CD4-positive, alpha-beta T cell treated with Interleukin-6 at 100 ng/mL for 8 hours (primary cell): ENCODE data around the gene LIN54.
"Not testable (repeated sequence)": the region's sequence is repeated elsewhere in the genome, so short reads cannot be mapped to it uniquely, and the experiment has no call there.

ENCODE experiments used
- DNase-seq: peaks from one replicate; pipeline ENCODE4 v3.0.0-alpha.2; 2020; ENCODE audit warnings: mixed read lengths, low spot score

LIN54 gene

DNA sequence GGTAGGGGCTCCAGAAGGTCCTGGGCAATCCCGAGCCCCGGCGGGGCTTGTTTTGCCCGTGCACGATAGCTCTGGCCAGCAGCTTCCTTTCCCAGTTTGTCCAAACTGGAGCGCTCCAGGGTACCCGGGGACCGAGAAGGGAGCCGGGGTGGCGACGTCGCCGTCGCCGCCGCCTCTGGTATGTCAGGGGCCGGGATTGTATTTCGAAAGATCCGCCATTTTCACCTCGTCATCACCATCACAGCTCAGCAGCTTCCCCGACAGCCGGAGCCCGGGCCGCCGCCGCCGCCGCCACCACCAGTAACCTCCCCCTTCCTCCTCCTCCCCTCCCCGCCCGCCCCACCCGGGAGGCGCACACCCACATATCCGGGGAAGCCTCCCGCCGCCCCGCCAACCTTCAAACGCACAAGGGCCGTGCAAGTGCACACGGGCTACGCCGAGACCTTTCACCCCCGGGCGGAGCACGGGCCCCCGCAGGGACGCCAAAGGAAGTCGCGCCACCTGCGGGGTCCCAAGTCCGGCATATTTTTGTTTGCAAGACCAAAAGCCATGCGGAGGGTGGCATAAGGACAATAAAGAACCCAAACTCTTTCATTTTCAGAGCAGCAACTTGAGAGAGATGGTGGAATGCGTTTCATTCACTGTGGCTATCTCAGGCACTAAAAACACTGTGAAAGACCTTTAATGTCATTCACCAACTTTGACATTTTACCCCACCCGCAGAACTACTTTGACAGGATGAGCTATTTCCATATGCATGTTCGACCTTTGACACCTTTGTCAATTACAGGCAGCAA is at the start of gene LIN54:
Gene LIN54 (minus strand): TSS at position 302 of the 797 bp plus-strand sequence. CDS start 25,979 bp downstream, outside the sequence.
- peak; percentile 89 for DNase-seq

DNA sequence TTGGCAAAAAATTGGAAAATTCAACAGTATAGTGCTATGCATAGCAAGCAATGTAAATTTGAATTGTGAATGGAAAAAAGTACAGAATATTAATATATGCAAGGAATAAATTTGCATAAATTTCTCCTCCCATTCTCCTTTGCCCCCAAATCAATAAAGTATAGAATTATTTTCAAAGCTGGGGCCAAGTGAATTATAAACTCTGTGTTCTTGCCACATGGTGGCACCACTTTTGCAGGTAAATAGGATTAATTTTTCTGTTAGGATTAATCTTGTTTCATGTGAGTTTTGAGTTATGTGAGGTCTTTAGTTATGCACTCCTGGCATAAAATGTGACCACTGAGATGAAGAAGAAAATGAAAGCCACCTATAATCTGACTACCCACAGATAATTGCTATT is 44.3 kb upstream of the LIN54 start:
- DNase-seq: peak; percentile 16

DNA sequence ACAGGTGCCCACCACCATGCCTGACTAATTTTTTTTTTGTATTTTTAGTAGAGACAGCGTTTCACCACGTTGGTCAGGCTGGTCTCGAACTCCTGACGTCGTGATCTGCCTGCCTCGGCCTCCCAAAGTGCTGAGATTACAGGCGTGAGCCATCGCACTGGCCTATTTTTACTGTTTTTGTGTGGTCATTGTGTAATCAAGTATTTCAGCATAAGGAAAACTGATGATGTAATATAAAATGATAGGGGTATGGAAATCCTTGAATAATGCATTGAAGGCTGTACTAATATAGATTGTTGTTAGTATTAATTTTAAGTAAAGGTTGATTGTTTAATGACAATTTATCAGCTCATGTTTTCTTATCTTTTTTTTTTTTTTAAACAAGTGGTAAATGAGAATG is 38.2 kb upstream of the LIN54 start:
- DNase-seq: not testable (repeated sequence)

DNA sequence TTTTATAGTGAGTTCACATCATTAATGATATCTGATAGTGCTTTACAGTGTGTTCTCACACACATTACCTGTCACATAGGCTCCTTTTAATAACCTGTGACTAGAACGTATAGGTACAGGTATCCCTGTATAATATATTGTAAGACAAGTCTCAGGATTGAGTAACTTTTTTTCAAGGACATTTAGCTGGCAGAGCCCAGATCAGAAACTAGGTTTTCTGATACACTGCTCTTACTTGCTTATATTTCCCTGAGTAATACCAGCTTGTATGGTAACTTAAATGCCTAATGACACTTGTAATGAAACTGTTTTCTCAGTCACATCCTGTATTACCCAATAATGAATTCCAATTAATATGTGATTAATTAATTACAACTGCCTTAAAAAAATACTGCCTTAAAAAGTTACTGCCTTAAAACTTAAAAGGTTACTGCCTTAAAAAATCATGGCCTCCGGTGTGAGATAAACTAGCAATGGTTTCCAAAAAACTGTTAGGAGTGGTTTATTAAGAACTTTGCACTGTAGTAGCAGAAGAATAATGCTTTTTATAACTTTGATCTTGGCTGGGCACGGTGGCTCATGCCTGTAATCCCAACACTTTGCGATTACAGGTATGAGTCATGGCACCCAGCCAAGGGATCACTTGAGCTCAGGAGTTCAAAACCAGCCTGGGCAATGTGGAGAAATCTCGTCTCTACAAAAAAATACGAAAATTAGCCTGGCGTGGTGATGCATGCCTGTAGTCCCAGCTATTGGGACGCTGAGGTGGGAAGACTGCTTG is 36.3 kb upstream of the LIN54 start:
- DNase-seq: no peak

DNA sequence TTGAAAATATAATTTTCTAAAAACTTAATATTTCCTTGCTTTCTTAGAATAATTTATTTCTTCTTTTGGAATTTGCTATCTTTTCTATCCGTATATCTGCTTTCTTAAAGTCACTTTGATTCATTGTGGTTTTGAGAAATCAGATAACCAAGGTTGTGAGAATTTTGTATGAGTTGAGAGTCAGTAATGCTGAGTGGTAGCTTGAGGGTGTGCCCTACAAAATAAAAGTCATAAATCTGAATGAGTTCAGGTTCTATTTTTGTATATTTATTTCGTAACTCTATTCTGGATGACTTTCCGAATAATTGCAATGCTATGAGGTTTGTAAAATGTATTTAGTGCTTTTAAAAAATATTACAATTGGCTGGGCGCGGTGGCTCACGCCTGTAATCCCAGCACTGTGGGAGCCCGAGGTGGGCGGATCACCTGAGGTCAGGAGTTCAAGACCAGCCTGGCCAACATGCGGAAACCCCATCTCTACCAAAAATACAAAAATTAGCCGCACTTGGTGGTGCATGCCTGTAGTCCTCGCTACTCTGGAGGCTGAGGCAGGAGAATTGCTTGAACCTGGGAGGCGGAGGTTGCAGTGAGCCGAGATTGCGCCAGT is 33.3 kb upstream of the LIN54 start:
- DNase-seq: no peak

DNA sequence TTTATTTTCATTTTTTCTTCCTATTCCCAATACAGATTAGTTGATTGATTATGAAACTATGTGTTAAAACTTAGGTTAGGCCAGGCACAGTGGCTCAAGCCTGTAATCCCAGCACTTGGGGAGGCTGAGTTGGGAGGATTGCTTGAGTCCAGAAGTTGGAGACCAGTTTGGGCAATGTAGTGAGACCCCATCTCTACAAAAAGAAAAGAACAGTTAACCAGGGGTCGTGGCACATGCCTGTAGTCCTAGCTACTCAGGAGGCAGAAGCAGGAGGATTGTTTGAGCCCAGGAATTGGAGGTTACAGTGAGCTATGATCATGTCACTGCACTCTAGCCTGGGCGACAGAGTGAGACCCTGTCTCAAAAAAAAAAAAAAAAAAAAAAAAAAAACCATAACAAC is 32.5 kb upstream of the LIN54 start:
- not testable (repeated sequence) for DNase-seq

DNA sequence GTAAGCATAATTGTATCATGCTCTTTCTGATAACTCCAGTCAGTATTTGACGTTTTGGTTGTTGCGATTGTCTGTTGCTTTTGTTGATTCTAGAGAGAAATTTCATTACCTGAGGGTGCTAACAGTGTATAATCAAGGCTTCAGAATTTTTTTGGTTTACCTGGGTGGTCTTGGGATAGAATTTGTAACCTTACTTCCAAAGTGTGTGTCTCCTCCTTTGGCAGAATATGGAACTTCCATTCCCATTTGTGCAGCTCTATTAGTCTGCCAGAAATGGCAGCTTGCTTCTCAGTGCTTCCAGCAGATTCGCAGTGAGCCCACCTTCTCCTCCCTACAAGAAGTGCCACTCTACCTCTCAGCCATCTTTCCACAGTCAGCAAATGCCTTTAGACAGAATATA is 29.6 kb upstream of the LIN54 start:
- DNase-seq: no peak

DNA sequence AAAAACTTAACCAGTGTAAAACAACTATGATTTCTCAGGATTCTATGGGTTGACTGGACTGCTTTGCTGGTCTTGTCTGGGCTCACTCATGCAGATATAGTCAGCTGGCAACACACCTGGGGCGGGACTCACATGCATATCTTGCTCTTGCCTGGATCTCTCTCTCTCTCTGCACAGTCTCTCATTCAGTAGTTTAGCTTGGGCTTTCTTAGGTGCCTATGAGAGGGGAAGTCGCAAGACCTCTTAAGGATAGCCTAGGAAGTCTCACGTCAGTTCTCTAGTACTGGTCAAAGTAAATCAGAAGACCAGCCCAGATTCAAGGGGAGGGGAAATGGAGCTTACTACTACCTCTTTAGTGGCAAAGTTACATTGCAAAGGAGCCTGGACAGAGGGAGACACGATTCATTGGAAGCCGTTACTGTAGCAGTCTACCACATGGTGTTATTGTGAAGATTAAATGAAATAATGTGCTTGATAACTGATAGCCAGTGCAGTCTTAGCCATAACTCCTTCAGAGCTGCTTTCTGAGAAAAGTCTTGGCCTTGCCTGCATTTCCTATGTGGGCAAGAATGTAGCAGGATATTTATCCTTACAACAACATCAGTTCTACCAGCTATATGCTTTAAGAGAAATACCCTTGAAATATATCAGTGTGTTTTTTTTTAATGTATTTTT is 26.5 kb upstream of the LIN54 start:
- no peak for DNase-seq

DNA sequence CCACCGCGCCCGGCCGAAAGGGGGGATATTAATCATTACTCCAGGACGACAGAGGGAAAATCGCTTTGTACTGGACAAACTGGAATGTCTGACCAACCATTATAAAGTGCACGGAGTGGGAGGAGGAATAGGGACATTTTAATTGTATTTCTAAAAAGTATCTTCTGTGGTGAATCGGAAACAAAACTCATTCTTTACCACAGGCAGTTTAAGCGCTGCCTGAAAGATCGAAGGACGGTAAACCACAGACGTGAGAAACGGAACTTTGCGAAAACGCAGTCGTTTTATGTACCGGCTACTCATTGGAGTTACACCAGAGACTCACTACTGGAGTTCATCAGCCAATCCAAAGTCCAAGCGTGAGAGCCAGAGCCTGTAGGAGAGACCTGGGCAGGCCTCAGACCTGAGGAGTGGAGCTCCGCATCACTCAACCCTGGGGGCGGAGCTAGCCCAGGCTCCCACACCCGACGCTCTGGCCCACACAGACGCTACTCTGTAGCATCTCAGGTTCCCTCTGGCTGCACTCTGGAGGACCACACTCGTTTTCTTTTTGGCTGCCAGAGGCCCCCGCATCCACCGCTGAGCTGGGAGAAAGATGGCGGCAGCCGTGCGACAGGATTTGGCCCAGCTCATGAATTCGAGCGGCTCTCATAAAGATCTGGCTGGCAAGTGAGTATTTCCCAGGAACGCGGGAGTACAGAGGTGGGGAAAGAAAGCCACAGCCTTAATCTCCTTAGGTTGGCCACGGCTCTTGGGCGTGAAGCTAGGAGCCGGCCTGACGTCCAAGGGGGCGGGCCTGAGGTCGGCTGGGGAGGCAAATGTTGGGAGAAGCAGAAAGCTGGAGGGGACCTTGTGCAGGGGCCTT is 24.2 kb upstream of the LIN54 start, which contains the start of gene COPS4:
Gene COPS4 (plus strand): TSS at position 554 of the 865 bp plus-strand sequence. CDS start 42 bp downstream, at position 596.
- DNase-seq: peak; percentile 98

DNA sequence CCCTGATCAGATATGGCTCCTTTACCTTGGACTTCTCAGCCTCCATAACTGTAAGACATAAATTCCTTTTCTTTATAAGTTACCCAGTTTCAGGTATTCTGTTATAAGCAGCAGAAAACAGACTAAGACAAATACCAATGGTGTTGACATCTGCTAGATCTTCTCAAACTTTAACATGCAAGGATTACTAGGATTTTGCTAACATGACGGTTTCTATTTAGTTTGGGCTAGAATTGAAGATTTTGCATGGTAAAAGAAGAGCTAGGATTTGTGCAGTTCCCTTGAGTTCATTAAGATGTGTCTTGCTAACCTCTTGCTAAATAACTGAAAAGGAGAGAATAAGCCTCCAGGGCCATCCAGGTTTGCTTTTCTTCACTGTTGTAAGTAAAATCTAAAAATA is 19.1 kb upstream of the LIN54 start:
- no peak for DNase-seq

DNA sequence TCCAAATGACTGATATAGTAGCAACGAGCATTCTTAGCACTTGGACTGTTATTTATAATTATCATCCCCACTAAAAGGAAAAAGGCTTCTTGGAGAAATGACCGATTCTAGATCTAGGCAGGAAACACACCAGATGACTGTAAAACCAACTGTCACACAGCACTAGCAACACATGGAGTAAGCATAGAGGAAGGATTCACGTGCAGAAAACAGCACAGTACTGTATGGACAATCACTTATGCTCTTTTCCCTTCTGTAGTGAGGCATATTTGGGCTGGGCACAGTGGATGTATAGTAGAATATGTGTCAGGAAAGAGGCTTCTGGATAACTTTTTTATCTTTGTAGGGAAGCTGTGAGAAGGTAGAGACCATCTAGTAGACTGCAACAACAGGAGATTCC is 18.4 kb upstream of the LIN54 start:
- DNase-seq: no peak

DNA sequence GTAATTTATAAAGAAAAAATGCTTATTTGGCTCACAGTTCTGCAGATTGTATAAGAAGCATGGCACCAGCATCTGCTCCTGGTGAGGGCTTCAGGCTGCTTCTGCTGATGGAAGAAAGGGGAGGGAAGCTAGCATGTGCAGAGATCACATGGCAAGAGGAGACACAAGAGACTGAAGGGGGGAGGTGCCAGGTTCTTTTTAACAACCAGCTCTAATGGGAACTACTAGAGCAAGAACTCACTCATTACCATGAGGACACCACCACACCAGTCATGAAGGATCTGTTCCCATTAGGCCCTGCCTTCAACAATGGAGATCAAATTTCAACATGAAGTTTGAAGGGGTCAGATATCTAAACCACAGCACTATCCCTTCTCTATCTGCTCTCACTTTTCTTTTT is 14.9 kb upstream of the LIN54 start:
- no peak for DNase-seq

DNA sequence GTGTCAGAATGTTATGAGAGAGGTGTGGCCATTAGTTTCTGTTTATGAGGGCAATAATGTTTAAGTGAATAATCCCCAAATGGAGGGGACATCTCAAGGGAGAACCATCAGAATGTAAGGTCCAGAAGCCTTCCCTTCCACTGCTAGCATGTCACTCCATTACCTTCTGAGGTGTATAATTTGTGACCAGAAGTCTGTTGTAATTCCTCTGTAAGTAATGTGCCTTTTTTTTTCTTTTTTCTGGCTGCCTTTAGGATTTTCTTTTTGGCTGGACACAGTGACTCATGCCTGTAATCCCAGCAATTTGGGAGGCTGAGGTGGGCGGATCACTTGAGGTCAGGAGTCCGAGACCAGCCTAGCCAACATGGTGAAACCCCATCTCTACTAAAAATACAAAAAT is 13.6 kb upstream of the LIN54 start:
- no peak for DNase-seq

DNA sequence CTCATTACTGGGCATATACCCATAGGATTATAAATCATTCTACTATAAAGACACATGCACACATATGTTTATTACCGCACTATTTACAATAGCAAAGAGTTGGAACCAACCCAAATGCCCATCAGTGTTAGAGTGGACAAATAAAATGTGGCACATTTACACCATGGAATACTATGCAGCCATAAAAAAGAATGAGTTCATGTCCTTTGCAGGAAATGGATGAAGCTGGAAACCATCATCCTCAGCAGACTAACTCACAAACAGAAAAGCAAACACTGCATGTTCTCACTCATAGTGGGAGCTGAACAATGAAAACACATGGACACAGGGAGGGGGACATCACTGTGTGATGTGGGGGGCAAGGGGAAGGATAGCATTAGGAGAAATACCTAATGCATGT is 13.0 kb upstream of the LIN54 start:
- DNase-seq: not testable (repeated sequence)

DNA sequence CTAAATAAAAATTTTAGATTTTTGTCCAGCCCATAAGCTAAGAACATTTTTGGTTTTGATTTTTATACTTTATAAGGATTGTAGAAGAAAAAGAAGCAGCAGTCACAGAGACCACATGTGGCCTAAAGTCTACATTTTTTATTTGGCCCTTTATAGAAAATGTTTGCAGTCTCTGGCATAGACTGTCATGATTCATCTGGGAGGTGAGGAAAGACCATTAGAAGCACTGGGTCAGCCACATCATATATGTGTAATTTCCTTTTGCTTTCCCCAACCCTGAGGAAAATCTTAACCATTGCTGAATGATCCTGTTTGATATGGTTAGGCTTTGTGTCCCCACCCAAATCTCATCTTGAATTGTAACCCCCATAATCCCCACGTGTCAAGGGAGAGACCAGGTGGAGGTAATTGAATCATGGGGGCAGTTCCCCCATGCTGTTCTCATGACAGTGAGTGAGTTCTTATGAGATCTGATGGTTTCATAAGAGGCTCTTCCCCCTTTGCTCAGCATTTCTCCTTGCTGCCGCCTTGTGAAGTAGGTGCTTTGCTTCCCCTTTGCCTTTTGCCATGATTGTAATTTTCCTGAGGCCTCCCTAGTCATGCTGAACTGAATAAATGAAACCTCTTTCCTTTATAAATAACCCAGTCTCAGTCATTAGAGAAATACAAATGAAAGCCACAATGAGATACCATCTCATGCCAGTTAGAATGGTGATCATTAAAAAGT is 12.3 kb upstream of the LIN54 start:
- DNase-seq: no peak

DNA sequence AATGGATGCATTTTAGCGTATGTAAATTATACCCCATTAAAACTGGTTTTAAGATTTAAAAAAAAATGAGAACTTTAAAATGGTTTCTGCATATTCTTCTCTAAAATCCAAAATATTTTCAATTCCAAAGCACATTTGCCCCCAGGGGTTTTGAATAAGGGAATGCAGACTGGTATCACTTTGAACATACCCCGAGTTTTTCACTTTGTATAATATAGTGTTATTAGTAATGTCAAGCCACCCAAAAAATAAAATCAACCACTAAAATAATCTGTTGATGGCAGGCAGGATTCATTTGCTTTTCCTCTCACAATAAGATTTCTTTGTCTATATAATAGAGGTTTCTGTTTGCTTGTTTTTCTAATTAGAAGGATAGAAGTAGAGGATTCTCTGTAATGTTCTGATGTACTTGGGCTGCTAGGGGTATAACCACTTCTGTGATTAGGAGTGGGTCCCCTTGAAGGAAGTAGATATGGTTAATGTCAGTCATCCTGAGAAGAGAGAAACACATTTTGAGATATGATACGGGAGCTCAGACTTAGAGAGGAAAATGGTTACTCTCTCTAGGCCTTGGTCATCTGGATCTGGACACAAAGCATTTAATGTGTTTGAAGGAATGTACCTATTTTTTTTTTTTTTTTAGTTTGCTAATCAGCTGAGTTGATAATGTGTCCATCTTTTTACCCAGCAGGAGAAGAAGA is 9.3 kb upstream of the LIN54 start:
- no peak for DNase-seq

DNA sequence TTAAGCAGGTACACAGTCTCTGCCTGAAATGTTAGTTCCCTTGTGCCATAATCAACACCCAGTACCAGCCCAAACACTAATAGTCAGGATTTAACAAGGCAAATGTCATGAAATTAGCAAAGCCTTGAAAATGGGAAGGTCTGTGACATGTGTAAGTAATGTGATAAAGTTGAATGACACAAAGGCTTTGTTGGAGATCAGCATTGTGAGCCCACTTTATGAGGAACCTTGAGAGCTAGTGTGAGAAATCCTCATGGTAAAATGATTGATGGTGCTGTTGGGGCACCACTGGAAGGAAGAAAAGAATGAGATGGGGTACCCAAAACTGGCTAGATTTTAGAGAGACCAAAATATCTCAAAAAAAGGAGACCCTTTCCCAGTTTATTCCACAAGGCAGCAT is 3.3 kb upstream of the LIN54 start:
- DNase-seq: no peak

DNA sequence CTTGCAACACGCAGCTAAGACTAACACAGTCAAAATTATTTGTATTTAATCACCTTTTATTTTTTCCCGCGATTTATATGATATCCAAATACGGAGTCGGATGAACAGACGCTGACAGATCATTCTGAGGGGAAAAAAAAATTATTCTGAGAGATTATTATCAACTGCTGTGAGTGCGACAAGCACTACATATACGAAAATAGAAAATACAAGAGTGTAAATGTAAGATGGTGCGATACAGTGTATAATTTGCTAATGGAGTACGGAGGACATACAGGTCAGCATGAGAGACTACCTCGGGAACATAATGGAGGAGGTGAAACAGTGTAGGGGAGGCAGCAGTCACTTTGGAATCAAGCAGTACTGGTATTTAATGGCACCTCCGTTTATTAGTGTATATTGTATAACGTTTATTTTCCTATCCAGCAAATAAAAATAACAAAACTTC is 2.8 kb upstream of the LIN54 start:
- no peak for DNase-seq

DNA sequence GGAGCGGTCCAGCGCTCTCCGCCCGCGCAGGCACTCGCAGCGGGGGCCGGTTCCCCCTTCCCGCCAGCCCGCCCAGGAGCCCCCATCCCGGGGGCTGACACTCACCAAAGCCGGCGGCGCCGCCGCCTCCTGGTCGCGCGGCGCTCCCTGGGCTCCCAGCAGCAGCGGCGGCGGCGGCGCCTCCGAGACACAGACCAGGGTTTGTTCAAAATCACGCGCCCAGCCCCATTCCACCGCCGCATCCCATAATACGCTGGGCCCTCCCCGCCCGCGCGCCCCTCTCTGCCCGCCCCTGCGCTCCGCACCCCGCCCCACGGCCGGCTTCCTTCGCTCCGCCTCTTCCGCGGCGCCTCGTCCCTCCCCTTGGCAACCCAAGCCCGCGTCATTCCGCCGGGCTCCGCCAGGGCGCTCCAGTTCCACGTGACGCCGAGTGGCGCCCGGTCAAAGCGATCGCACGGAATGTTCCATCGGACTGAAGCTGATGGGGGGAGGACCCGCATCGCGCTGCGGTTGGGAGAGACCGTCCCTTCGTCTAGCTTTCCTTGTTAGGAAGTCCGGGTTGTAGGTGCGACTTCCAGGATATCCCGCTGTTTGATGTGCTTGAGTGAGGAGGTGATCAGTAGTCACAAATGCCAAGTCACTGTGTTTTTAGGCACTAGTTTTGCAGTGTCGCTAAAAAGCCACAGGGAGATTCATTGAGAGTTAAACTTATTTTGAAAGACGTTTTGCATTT is 2.2 kb upstream of the LIN54 start:
- DNase-seq: peak; percentile 96
